Stimulated activated CD4-positive, alpha-beta T cell treated with anti-CD3 and anti-CD28 coated beads, Interleukin-1b, Interleukin-23, amount 100 ng/mL, for 24 hours (primary cell): ENCODE data around the gene SLC38A7.
"Not testable (repeated sequence)": the region's sequence is repeated elsewhere in the genome, so short reads cannot be mapped to it uniquely, and the experiment has no call there.

ENCODE experiments used
- DNase-seq, 4 experiments: peaks; one replicate each; pipeline ENCODE4 v3.0.0-alpha.2; 2020; ENCODE audit warnings: low read depth in 4 of 4, low spot score in 1 of 4

SLC38A7 gene

GRCh38 chr16:58637021-58637420 is 47.5 kb downstream of the SLC38A7 start:
- not testable (repeated sequence) for DNase-seq

- DNase-seq, result no peak
These were observed 48.1 kb downstream of the SLC38A7 start for GRCh38 chr16:58636466-58636865.

GRCh38 chr16:58635502-58635901 is 49.1 kb downstream of the SLC38A7 start:
- no peak for DNase-seq

- DNase-seq, result no peak
These were observed 50.2 kb downstream of the SLC38A7 start for GRCh38 chr16:58634265-58634802.

DNA sequence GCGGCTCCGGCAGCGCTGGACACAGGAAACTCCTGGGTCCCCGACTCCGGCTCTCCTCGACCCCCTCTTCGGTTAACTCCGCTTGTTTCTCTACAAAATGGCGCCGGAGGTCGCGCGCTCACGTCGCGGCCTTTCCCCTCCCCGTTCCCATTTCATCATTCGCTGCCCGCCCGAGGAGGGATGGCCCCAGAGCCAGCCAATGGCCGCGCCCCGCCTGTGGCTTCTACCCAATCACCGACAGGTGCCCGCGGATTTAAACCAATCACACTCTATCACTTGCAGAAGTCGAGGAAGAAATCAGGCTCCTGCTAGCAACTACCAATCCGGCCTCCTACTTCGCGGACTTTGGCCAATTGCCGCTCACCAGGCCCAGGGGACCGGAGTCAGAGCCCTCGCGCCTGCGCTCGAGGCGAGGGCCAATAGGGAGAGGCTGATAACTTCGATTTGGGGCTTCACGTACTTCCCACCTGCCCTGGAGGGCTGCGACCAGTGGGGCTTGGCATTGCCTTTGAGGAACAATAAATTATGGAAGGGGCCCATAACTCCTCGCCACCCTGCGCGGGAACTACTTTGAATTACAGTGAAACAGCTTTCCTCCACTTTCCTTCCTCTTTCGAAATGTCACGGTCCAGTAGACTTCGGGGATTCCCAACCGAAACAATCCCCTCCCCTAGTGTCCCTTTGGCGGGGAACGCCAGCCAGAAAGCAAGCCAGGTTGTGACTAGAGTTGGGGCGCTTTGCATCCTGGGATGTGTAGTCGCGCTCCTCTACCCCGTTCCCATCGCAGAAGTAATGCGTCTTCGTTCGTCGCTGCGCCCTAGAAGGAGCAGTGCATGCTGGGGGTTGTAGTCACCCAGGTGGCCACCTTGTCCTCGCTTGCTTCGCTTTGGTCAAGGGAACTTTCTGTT is 54.6 kb downstream of the SLC38A7 start, which contains the start of gene CNOT1:
Gene CNOT1 (minus strand): TSS at position 94 of the 908 bp plus-strand sequence. CDS start 30,489 bp downstream, outside the sequence.
- peak; percentile 87 to 95 (median 92) for DNase-seq

- peak in 3 of 4 experiments; percentile 17 to 46 (median 24) for DNase-seq
These were observed 55.5 kb downstream of the SLC38A7 start for GRCh38 chr16:58628845-58629732.

DNA sequence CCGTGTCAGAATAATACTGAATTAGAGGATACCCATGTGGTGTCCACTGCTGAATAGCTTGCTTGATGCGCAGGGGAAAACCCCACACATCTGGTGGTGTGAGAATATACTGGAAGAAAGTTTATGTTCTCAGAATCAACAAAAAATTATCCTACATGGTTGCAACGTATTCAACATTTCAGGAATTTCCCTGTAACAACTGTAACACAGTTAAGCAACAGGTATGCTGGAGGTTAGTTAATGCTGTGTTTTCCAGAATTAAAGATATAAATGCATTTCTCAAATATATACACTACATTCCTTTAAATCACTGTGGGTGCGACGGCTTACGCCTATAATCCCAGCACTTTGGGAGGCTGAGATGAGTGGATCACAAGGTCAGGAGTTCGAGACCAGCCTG is 60.4 kb downstream of the SLC38A7 start:
- DNase-seq, result no peak

DNA sequence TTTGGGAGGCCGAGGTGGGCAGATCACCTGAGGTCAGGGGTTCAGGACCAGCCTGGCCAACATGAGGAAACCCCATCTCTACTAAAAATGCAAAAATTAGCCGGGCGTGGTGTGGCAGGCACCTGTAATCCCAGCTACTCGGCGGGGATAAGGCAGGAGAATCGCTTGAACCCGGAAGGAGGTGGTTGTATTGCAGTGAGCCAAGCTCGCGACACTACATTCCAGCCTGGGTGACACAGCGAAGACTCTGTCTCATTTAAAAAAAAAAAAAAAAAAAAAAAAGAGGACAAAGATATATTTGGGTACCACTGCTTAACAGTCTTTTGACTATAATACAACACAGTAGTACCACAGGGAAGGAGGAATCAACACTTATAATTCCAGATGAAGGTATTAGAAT is 64.2 kb downstream of the SLC38A7 start:
- no peak for DNase-seq

GRCh38 chr16:58615280-58615679 is 69.3 kb downstream of the SLC38A7 start:
- DNase-seq, result no peak
